Vagina (tissue), 2 donors: ENCODE results near the gene DAPK2. TPM values are rescaled to one million over a fixed set of nuclear protein-coding genes. Genes with fewer than 3 reads are reported as not detected.

Experiments used
- DNase-seq, 2 donors: peaks; one replicate each; pipeline ENCODE4 v3.0.0-alpha.2; 2017; ENCODE audit errors: extremely low spot score in 2 of 2
- H3K27ac ChIP-seq: fragments of 200-600 bp; sonication (generic); one replicate; pipeline ENCODE4 v1.5.1; 2019
- H3K27me3 ChIP-seq: fragments of 200-600 bp; sonication (generic); one replicate; pipeline ENCODE4 v1.5.1; 2019
- H3K36me3 ChIP-seq, 2 donors: fragments of 200-600 bp; sonication (generic); one replicate each; pipeline ENCODE4 v1.5.1; 2017 to 2019
- H3K4me1 ChIP-seq: fragments of 200-600 bp; sonication (generic); one replicate; pipeline ENCODE4 v1.5.1; 2019
- H3K4me3 ChIP-seq, 2 donors: fragments of 200-600 bp; sonication (generic); 1 replicate in 1 of 2; 2 replicates in 1 of 2; pipeline ENCODE4 v1.5.1; 2016 to 2019
- H3K9me3 ChIP-seq: fragments of 200-600 bp; sonication (generic); one replicate; pipeline ENCODE4 v1.5.1; 2019
- POLR2A ChIP-seq, 2 donors: fragments of 450-650 bp; IDR thresholded peaks; one replicate each; pipeline ENCODE4 v1.6.1; 2017; ENCODE audit warnings: antibody characterized with exemption in 2 of 2, mild to moderate bottlenecking in 2 of 2, moderate library complexity in 2 of 2
- POLR2AphosphoS5 ChIP-seq, 2 donors: sonication (generic); formaldehyde crosslinking; IDR thresholded peaks; one replicate each; pipeline ENCODE4 v1.9.0; 2017; ENCODE audit warnings: antibody characterized with exemption in 2 of 2, mild to moderate bottlenecking in 2 of 2, low read depth in 1 of 2; ENCODE audit not compliant: insufficient read depth in 1 of 2
- intact Hi-C: fragments of 100-400 bp; cut with DNase I; formaldehyde crosslinking; loops from one replicate; pipeline ENCODE4 v1.15.1; 2023
- total RNA-seq: library from RNA; depleted of rRNA; stranded (reverse); fragments of >200 nt; gene quantifications from one replicate; pipeline ENCODE4 v1.2.3, GENCODE V29; 2016
- TF ChIP-seq, protein P1 (sequence below), 3 experiments: fragments of 450-650 bp in 2 of 3; fragments of 200-600 bp in 1 of 3; sonication (generic) in 1 of 3; IDR thresholded peaks; one replicate each; pipeline ENCODE4 v1.5.1; 2017 to 2019; ENCODE audit warnings: antibody characterized with exemption in 3 of 3, mild to moderate bottlenecking in 2 of 3, moderate library complexity in 2 of 3

The DAPK2 gene
- total RNA-seq, 1 donor from 2014 or later, result 50.3 TPM

DNA sequence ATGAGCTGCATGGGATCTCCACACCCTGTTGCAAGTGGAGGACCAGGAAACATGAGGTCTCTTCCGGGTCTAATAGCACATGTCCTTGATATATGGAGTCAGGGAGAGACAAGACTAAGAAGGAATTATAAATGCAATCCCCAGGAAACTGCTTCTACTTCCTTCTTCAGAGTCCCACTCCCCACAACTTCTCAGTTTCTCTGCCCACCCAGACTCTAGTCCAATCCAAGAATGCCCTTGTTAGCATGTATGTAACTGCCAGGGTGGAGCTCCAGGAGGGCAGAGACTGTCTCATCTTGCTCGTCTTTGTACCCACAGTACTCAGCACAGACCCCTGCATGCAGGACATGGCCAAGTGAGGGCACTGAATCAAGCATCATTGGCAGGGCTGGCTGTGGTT, 8.3 kb downstream of the DAPK2 start:
- no peak for DNase-seq
- no peaks in the 10 kb centered on the region for H3K27me3 ChIP-seq
- TF ChIP-seq POLR2A (IDR thresholded peaks at IDR 0.05) (no peak), POLR2AphosphoS5 (IDR thresholded peaks at IDR 0.05; ENCODE audit: insufficient read depth in 1 of 2, low read depth in 1 of 2) (no peak)
- TF ChIP-seq, protein P1, sequence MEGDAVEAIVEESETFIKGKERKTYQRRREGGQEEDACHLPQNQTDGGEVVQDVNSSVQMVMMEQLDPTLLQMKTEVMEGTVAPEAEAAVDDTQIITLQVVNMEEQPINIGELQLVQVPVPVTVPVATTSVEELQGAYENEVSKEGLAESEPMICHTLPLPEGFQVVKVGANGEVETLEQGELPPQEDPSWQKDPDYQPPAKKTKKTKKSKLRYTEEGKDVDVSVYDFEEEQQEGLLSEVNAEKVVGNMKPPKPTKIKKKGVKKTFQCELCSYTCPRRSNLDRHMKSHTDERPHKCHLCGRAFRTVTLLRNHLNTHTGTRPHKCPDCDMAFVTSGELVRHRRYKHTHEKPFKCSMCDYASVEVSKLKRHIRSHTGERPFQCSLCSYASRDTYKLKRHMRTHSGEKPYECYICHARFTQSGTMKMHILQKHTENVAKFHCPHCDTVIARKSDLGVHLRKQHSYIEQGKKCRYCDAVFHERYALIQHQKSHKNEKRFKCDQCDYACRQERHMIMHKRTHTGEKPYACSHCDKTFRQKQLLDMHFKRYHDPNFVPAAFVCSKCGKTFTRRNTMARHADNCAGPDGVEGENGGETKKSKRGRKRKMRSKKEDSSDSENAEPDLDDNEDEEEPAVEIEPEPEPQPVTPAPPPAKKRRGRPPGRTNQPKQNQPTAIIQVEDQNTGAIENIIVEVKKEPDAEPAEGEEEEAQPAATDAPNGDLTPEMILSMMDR (IDR thresholded peaks at IDR 0.05), result no peak
- peaks cover 0 to 5% of the 10 kb centered on the region in 2 donors for H3K36me3 ChIP-seq
- H3K4me3 ChIP-seq, result no peak overlapping the region
- intact Hi-C loops, result no loop called here
- peaks cover 9% of the 10 kb centered on the region for H3K4me1 ChIP-seq
- no peak overlapping the region for H3K27ac ChIP-seq
- no peaks in the 10 kb centered on the region for H3K9me3 ChIP-seq

DNA sequence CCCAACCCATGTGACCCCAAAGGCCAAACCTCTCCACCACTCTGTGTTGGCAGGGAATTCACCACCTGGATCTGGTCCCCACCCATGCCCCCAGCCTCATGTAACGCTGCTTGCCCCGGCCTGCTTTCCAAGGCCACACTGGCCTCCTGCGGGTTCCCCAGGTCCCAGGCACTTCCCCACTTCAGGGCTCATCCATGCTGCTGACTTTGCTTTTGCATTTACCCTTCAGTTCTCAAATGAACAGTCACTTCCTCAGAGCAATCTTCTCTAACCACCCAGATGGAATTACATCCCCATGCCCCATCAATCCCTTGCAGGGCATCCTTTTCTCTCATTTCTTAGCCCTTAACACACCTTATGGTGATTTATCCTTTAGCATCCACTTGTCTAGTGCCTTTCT, 9.2 kb downstream of the DAPK2 start:
- Histone ChIP-seq H3K27me3 (no peaks in the 10 kb centered on the region), H3K36me3 (peaks cover 0 to 5% of the 10 kb centered on the region in 2 donors), H3K9me3 (no peaks in the 10 kb centered on the region), H3K4me1 (peaks cover under 1% of the 10 kb centered on the region), H3K27ac (no peak overlapping the region), H3K4me3 (no peak overlapping the region)
- intact Hi-C loops, result no loop called here
- DNase-seq, result no peak
- no peak for TF ChIP-seq POLR2AphosphoS5 (IDR thresholded peaks at IDR 0.05; ENCODE audit: insufficient read depth in 1 of 2, low read depth in 1 of 2)
- TF ChIP-seq, protein P1 (IDR thresholded peaks at IDR 0.05), result no peak
- TF ChIP-seq POLR2A (IDR thresholded peaks at IDR 0.05), result no peak

DNA sequence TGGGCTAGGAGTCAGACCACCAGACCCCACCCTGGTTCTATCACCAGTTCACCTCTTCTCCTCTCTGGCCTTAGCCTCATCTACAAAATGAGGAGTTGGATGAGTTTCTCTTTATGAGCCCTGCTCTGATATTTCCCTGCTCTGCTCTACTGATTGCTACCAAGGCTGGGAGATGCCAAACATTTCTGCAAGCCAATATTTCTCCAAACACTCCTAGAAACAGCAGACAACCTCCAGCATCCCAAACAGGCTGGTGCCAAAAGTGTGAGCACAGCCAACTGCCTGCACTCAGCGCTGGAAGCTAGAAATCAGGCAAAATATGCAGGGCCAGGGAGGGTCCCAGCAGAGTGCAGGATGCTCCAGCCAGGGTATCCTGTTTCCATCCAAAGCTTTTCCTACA, 10.8 kb downstream of the DAPK2 start:
- H3K4me3 ChIP-seq, result no peak overlapping the region
- no peak for DNase-seq
- no peaks in the 10 kb centered on the region for H3K4me1 ChIP-seq
- peaks cover 0 to 5% of the 10 kb centered on the region in 2 donors for H3K36me3 ChIP-seq
- intact Hi-C loops, result no loop called here
- TF ChIP-seq, protein P1 (IDR thresholded peaks at IDR 0.05), result no peak
- TF ChIP-seq POLR2A (IDR thresholded peaks at IDR 0.05) (no peak), POLR2AphosphoS5 (IDR thresholded peaks at IDR 0.05; ENCODE audit: insufficient read depth in 1 of 2, low read depth in 1 of 2) (no peak)
- no peak overlapping the region for H3K27ac ChIP-seq
- no peaks in the 10 kb centered on the region for H3K27me3 ChIP-seq
- no peaks in the 10 kb centered on the region for H3K9me3 ChIP-seq

DNA sequence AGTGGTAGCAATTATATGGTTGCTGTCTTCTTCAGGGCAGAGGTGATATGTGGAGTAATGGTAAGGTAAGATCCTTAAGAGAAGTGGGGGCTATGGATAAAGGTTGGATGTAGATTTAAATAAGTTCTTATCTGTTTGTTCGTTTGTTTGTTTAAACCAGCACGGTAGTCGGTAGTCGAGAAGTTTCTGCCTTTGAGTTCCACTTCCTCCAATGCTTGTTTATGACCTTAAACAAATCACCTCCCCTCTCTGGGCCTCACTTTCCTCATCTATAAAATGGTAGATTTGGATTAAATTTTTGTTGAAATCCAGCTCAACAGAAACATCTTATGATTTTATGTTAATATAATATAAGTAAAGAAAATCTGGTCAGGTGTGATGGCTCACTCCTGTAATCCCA, 11.8 kb downstream of the DAPK2 start:
- no peaks in the 10 kb centered on the region for H3K27me3 ChIP-seq
- DNase-seq, result no peak
- no peaks in the 10 kb centered on the region for H3K9me3 ChIP-seq
- H3K4me1 ChIP-seq, result no peaks in the 10 kb centered on the region
- peaks cover 0 to 5% of the 10 kb centered on the region in 2 donors for H3K36me3 ChIP-seq
- no peak overlapping the region for H3K4me3 ChIP-seq
- no peak overlapping the region for H3K27ac ChIP-seq
- intact Hi-C loops, result no loop called here
- TF ChIP-seq, protein P1 (IDR thresholded peaks at IDR 0.05), result no peak
- TF ChIP-seq POLR2A (IDR thresholded peaks at IDR 0.05), result no peak
- no peak for TF ChIP-seq POLR2AphosphoS5 (IDR thresholded peaks at IDR 0.05; ENCODE audit: insufficient read depth in 1 of 2, low read depth in 1 of 2)

DNA sequence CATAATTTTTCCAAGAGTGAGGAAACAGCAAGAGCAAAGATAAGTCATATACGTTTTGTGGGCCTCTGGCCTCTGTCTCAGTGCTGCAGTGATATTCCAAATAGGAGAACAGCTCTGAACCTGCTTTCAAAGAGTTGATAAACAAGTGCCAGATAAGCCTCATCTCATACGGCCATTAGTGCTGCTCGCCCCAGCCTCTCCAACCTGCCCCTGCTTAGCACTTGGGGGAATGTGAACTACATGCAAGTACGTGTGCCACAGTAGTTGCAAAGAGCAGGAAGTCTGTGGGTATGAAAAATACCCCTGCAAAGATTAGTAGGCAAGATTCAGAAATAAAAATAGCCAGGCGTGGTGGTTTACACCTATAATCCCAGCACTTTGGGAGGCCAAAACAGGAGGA, 14.0 kb downstream of the DAPK2 start:
- no peak for DNase-seq

More for the DNA sequence above, 14.0 kb downstream of the DAPK2 start:
- TF ChIP-seq POLR2AphosphoS5 (IDR thresholded peaks at IDR 0.05; ENCODE audit: insufficient read depth in 1 of 2, low read depth in 1 of 2) (no peak), POLR2A (IDR thresholded peaks at IDR 0.05) (no peak)
- TF ChIP-seq, protein P1 (IDR thresholded peaks at IDR 0.05), result no peak
- no peaks in the 10 kb centered on the region for H3K27me3 ChIP-seq
- no peaks in the 10 kb centered on the region for H3K36me3 ChIP-seq
- H3K4me3 ChIP-seq, result no peak overlapping the region
- intact Hi-C loops, result no loop called here
- no peak overlapping the region for H3K27ac ChIP-seq
- peaks cover 8% of the 10 kb centered on the region for H3K4me1 ChIP-seq
- H3K9me3 ChIP-seq, result no peaks in the 10 kb centered on the region
